Measurements from ENCODE around the gene DNMT3A.

Gene DNMT3A

GRCh38 chr2:25290811-25291495, 50.8 kb downstream of the DNMT3A start:
- Histone ChIP-seq H3K36me3 (ENCODE audit: insufficient read depth, low read length) (no peaks in the 10 kb centered on the region), H3K27ac (no peak overlapping the region), H3K9ac (ENCODE audit: insufficient read length) (no peak overlapping the region), H3K4me3 (no peak overlapping the region), H3K9me3 (ENCODE audit: low read depth, low read length) (no peaks in the 10 kb centered on the region)
- no peak for TF ChIP-seq FOXP2 (optimal IDR thresholded peaks at IDR 0.05; ENCODE audit: control extremely low read depth, extremely low read length, insufficient read depth)
- TF ChIP-seq POLR2AphosphoS5 (IDR thresholded peaks at IDR 0.05; ENCODE audit: borderline replicate concordance, low read depth, low read length) = no peak
- no peak for TF ChIP-seq EZH2 (IDR thresholded peaks at IDR 0.05)
- DNase-seq (ENCODE audit: low read depth, low spot score) = no peak

GRCh38 chr2:25286723-25287483, 54.8 kb downstream of the DNMT3A start:
- no peak for DNase-seq (ENCODE audit: low read depth, low spot score)
- Histone ChIP-seq H3K9ac (ENCODE audit: insufficient read length) (no peak overlapping the region), H3K36me3 (ENCODE audit: insufficient read depth, low read length) (peaks cover 9% of the 10 kb centered on the region; the same call in 1 of the 2 replicates), H3K9me3 (ENCODE audit: low read depth, low read length) (no peaks in the 10 kb centered on the region), H3K27ac (0 out of 2 replicates have a peak overlapping the region, but pooled peaks have one; percentile 8), H3K4me3 (no peak overlapping the region)
- TF ChIP-seq EZH2 (IDR thresholded peaks at IDR 0.05) (no peak), POLR2AphosphoS5 (IDR thresholded peaks at IDR 0.05; ENCODE audit: borderline replicate concordance, low read depth, low read length) (no peak)

- no peaks in the 10 kb centered on the region for H3K9me3 ChIP-seq (ENCODE audit: low read depth, low read length)
- no peak for DNase-seq (ENCODE audit: low read depth, low spot score)
- peaks cover 12% of the 10 kb centered on the region; the same call in 1 of the 2 replicates for H3K36me3 ChIP-seq (ENCODE audit: insufficient read depth, low read length)
- no peak overlapping the region for H3K9ac ChIP-seq (ENCODE audit: insufficient read length)
- H3K27ac ChIP-seq = peak overlapping the region; percentile 74
- peak overlapping the region; percentile 33; the same call in 1 of the 2 replicates for H3K4me3 ChIP-seq
- TF ChIP-seq FOXP2 (optimal IDR thresholded peaks at IDR 0.05; ENCODE audit: control extremely low read depth, extremely low read length, insufficient read depth) = no peak
- no peak for TF ChIP-seq EZH2 (IDR thresholded peaks at IDR 0.05)
- no peak for TF ChIP-seq POLR2AphosphoS5 (IDR thresholded peaks at IDR 0.05; ENCODE audit: borderline replicate concordance, low read depth, low read length)
These were observed 55.7 kb downstream of the DNMT3A start for GRCh38 chr2:25286025-25286400.

DNA sequence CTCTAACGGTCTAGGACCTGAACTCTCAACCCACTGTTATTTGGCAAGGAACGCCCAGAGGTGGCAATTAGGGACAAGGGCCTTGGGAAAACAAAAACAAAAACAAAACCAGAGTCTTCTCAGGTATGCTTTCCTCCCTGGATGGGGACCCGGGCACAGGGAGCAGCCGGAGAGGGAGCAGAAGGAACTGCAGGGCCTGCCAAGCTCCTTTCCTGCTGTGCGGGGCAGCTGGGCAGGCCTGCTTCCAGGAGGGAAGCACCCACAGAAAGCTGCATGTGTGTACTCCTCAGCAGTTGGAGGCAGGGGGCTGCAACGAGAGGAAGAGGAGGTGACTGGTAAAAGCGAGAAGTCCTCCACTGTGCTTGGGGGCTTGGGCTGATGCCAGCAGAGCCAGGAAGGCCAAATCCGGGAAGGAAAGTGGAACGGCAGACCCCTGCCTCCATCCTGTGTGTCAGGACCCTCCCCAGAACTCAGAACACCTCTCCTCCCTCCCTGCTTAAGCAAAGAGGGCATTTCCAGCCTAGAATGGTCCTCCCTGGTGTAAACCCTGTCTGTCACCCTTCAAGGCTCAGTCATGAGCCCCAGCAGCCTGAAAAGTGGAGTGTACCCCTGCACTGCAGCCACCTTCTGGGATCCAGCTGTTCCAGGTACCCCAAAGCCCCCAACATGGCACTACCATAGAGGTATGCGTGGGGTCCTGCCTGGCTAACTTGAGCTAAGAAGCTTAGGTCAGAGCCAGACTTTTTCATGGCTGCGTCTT, 56.3 kb downstream of the DNMT3A start:
- peaks cover 12% of the 10 kb centered on the region; the same call in 1 of the 2 replicates for H3K36me3 ChIP-seq (ENCODE audit: insufficient read depth, low read length)
- H3K9me3 ChIP-seq (ENCODE audit: low read depth, low read length) = no peaks in the 10 kb centered on the region
- TF ChIP-seq EZH2 (IDR thresholded peaks at IDR 0.05) (no peak), POLR2AphosphoS5 (IDR thresholded peaks at IDR 0.05; ENCODE audit: borderline replicate concordance, low read depth, low read length) (no peak), FOXP2 (optimal IDR thresholded peaks at IDR 0.05; ENCODE audit: control extremely low read depth, extremely low read length, insufficient read depth) (no peak)
- H3K9ac ChIP-seq (ENCODE audit: insufficient read length) = peak overlapping the region; percentile 26
- peak overlapping the region; percentile 74 for H3K27ac ChIP-seq
- H3K4me3 ChIP-seq = peak overlapping the region; percentile 33; the same call in 1 of the 2 replicates
- DNase-seq (ENCODE audit: low read depth, low spot score) = no peak

DNA sequence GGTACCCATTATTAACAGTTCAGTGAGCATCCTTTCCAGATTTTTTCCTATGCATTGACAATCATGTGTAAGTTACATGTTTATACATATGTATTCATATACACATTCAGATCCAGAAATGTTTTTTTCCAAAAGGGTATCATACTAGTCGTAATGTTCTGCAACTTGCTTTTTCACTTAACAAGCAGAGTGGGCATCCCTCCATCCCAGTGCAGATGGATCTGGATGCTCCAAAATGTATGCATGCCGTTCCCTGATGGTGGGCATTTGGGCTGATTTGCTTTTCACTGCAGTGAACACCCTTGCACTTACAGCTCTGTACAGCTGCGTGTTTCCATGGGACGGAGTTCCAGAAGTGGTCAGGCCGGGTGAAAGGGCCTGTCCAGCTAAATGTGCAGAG, 57.0 kb downstream of the DNMT3A start:
- Histone ChIP-seq H3K4me3 (no peak overlapping the region), H3K9me3 (ENCODE audit: low read depth, low read length) (no peaks in the 10 kb centered on the region), H3K9ac (ENCODE audit: insufficient read length) (no peak overlapping the region), H3K27ac (0 out of 2 replicates have a peak overlapping the region, but pooled peaks have one; percentile 74), H3K36me3 (ENCODE audit: insufficient read depth, low read length) (peaks cover 12% of the 10 kb centered on the region; the same call in 1 of the 2 replicates)
- TF ChIP-seq FOXP2 (optimal IDR thresholded peaks at IDR 0.05; ENCODE audit: control extremely low read depth, extremely low read length, insufficient read depth) (no peak), EZH2 (IDR thresholded peaks at IDR 0.05) (no peak), POLR2AphosphoS5 (IDR thresholded peaks at IDR 0.05; ENCODE audit: borderline replicate concordance, low read depth, low read length) (no peak)
- no peak for DNase-seq (ENCODE audit: low read depth, low spot score)

- H3K27ac ChIP-seq = no peak overlapping the region
- no peak for DNase-seq (ENCODE audit: low read depth, low spot score)
- peaks cover 12% of the 10 kb centered on the region; the same call in 1 of the 2 replicates for H3K36me3 ChIP-seq (ENCODE audit: insufficient read depth, low read length)
- H3K9me3 ChIP-seq (ENCODE audit: low read depth, low read length) = no peaks in the 10 kb centered on the region
- no peak overlapping the region for H3K9ac ChIP-seq (ENCODE audit: insufficient read length)
- no peak for TF ChIP-seq POLR2AphosphoS5 (IDR thresholded peaks at IDR 0.05; ENCODE audit: borderline replicate concordance, low read depth, low read length)
- TF ChIP-seq EZH2 (IDR thresholded peaks at IDR 0.05) = no peak
- TF ChIP-seq FOXP2 (optimal IDR thresholded peaks at IDR 0.05; ENCODE audit: control extremely low read depth, extremely low read length, insufficient read depth) = no peak
- no peak overlapping the region for H3K4me3 ChIP-seq
These were observed 57.8 kb downstream of the DNMT3A start for GRCh38 chr2:25283921-25284320.

- Histone ChIP-seq H3K9me3 (ENCODE audit: low read depth, low read length) (no peaks in the 10 kb centered on the region), H3K27ac (no peak overlapping the region), H3K9ac (ENCODE audit: insufficient read length) (no peak overlapping the region), H3K36me3 (ENCODE audit: insufficient read depth, low read length) (peaks cover 12% of the 10 kb centered on the region; the same call in 1 of the 2 replicates), H3K4me3 (no peak overlapping the region)
- no peak for DNase-seq (ENCODE audit: low read depth, low spot score)
- no peak for TF ChIP-seq POLR2AphosphoS5 (IDR thresholded peaks at IDR 0.05; ENCODE audit: borderline replicate concordance, low read depth, low read length)
- TF ChIP-seq FOXP2 (optimal IDR thresholded peaks at IDR 0.05; ENCODE audit: control extremely low read depth, extremely low read length, insufficient read depth) = no peak
- TF ChIP-seq EZH2 (IDR thresholded peaks at IDR 0.05) = no peak
These were observed 59.8 kb downstream of the DNMT3A start for GRCh38 chr2:25281941-25282340.

GRCh38 chr2:25281522-25281921, 60.2 kb downstream of the DNMT3A start:
- H3K27ac ChIP-seq = no peak overlapping the region
- TF ChIP-seq FOXP2 (optimal IDR thresholded peaks at IDR 0.05; ENCODE audit: control extremely low read depth, extremely low read length, insufficient read depth) (no peak), EZH2 (IDR thresholded peaks at IDR 0.05) (no peak), POLR2AphosphoS5 (IDR thresholded peaks at IDR 0.05; ENCODE audit: borderline replicate concordance, low read depth, low read length) (no peak)

More at GRCh38 chr2:25281522-25281921, 60.2 kb downstream of the DNMT3A start:
- no peak overlapping the region for H3K9ac ChIP-seq (ENCODE audit: insufficient read length)
- H3K4me3 ChIP-seq = no peak overlapping the region
- peaks cover 12% of the 10 kb centered on the region; the same call in 1 of the 2 replicates for H3K36me3 ChIP-seq (ENCODE audit: insufficient read depth, low read length)
- no peak for DNase-seq (ENCODE audit: low read depth, low spot score)
- H3K9me3 ChIP-seq (ENCODE audit: low read depth, low read length) = no peaks in the 10 kb centered on the region
